GM23338 (cell line): ENCODE results near the gene KCNH5. TPM values are rescaled to one million over a fixed set of nuclear protein-coding genes. Genes with fewer than 3 reads are reported as not detected.

Source experiments
- ATAC-seq: fragments of 200-7000 bp; cut with Tn5 transposase; 3 replicates; pipeline ENCODE4 v1.9.1; 2020
- DNase-seq: peaks from one replicate; pipeline ENCODE4 v3.0.0-alpha.2; 2015; ENCODE audit warnings: low spot score
- H2AFZ ChIP-seq: fragments of 200-600 bp; sonication (generic); 2 replicates; pipeline ENCODE4 v1.8.0; 2016; ENCODE audit warnings: antibody characterized with exemption, mild to moderate bottlenecking, moderate library complexity
- H3F3A ChIP-seq: fragments of 200-600 bp; sonication (generic); replicated peaks from 2 replicates; pipeline ENCODE4 v1.8.0; 2017; ENCODE audit warnings: antibody characterized with exemption, mixed run types, low read depth
- H3K27ac ChIP-seq: fragments of 200-600 bp; sonication (generic); 2 replicates; pipeline ENCODE4 v1.6.1; 2016; ENCODE audit warnings: low read depth
- H3K27me3 ChIP-seq: fragments of 200-600 bp; sonication (generic); 2 replicates; pipeline ENCODE4 v1.8.0; 2016; ENCODE audit warnings: mild to moderate bottlenecking, mixed run types, moderate library complexity; ENCODE audit not compliant: insufficient read depth
- H3K36me3 ChIP-seq: fragments of 200-600 bp; sonication (generic); 2 replicates; pipeline ENCODE4 v1.8.0; 2016; ENCODE audit warnings: mild to moderate bottlenecking; ENCODE audit not compliant: insufficient read depth
- H3K4me1 ChIP-seq: fragments of 200-600 bp; sonication (generic); 2 replicates; pipeline ENCODE4 v1.8.0; 2016; ENCODE audit warnings: mild to moderate bottlenecking, moderate library complexity; ENCODE audit not compliant: insufficient read depth
- H3K4me2 ChIP-seq: fragments of 200-600 bp; sonication (generic); 2 replicates; pipeline ENCODE4 v1.7.1; 2017; ENCODE audit warnings: mixed run types
- H3K4me3 ChIP-seq: fragments of 200-600 bp; sonication (generic); 2 replicates; pipeline ENCODE4 v1.6.1; 2016; ENCODE audit warnings: mixed run types
- H3K79me2 ChIP-seq: fragments of 200-600 bp; sonication (generic); replicated peaks from 2 replicates; pipeline ENCODE4 v1.8.0; 2017; ENCODE audit warnings: mild to moderate bottlenecking; ENCODE audit not compliant: insufficient read depth
- H3K9me2 ChIP-seq: fragments of 200-600 bp; sonication (generic); 2 replicates; pipeline ENCODE4 v1.8.0; 2017; ENCODE audit not compliant: insufficient read depth
- H4K20me1 ChIP-seq: fragments of 200-600 bp; sonication (generic); replicated peaks from 2 replicates; pipeline ENCODE4 v1.8.0; 2017; ENCODE audit warnings: mild to moderate bottlenecking; ENCODE audit not compliant: insufficient read depth
- H3K27ac Mint-ChIP-seq: 2 replicates; pipeline ENCODE4 v1.8.0; 2020; ENCODE audit warnings: inconsistent platforms, mild to moderate bottlenecking, moderate library complexity, mixed read lengths
- H3K27me3 Mint-ChIP-seq: 3 replicates; pipeline ENCODE4 v1.8.0; 2022; ENCODE audit warnings: low read depth, mild to moderate bottlenecking, moderate library complexity, mixed read lengths, inconsistent platforms; ENCODE audit not compliant: insufficient read depth, poor library complexity
- H3K36me3 Mint-ChIP-seq: 3 replicates; pipeline ENCODE4 v1.8.0; 2021; ENCODE audit warnings: low read depth, mild to moderate bottlenecking, inconsistent platforms, moderate library complexity, mixed read lengths
- H3K4me1 Mint-ChIP-seq: 3 replicates; pipeline ENCODE4 v1.8.0; 2020; ENCODE audit warnings: mild to moderate bottlenecking, inconsistent platforms, mixed read lengths
- H3K4me3 Mint-ChIP-seq: 3 replicates; pipeline ENCODE4 v1.8.0; 2021; ENCODE audit warnings: moderate library complexity, mild to moderate bottlenecking, inconsistent platforms, mixed read lengths
- H3K9me3 Mint-ChIP-seq: 3 replicates; pipeline ENCODE4 v1.8.0; 2020; ENCODE audit warnings: moderate library complexity, mild to moderate bottlenecking, inconsistent platforms, mixed read lengths
- CREB1 ChIP-seq: fragments of 250-450 bp; sonication (Bioruptor Pico); IDR thresholded peaks from 2 replicates; pipeline ENCODE4 v1.5.0; 2020; ENCODE audit warnings: low read depth, mild to moderate bottlenecking, moderate library complexity
- CTCF ChIP-seq, 2 experiments: fragments of 200-600 bp in 1 of 2; sonication (generic) in 1 of 2; conservative IDR thresholded peaks; 2 replicates each; pipeline versions ENCODE4 v1.5.1 to v1.6.1; 2016 to 2017; ENCODE audit warnings: antibody characterized with exemption in 2 of 2, low read depth in 2 of 2, mild to moderate bottlenecking in 2 of 2, moderate library complexity in 1 of 2
- EZH2 ChIP-seq: fragments of 200-600 bp; sonication (generic); IDR thresholded peaks from one replicate; pipeline ENCODE4 v1.8.0; 2017; ENCODE audit warnings: antibody characterized with exemption, mild to moderate bottlenecking, low read depth; ENCODE audit not compliant: unreplicated experiment
- EZH2phosphoT487 ChIP-seq: fragments of 200-600 bp; sonication (generic); IDR thresholded peaks from one replicate; pipeline ENCODE4 v1.8.1; 2018; ENCODE audit warnings: antibody characterized with exemption; ENCODE audit not compliant: unreplicated experiment
- JUNB ChIP-seq: IDR thresholded peaks from one replicate; pipeline ENCODE4 v1.6.1; 2016; ENCODE audit warnings: antibody characterized with exemption; ENCODE audit not compliant: unreplicated experiment
- NANOG ChIP-seq: IDR thresholded peaks from 2 replicates; pipeline ENCODE4 v1.6.1; 2016; ENCODE audit warnings: antibody characterized with exemption, borderline replicate concordance
- POLR2AphosphoS5 ChIP-seq: IDR thresholded peaks from 2 replicates; pipeline ENCODE4 v1.6.1; 2016; ENCODE audit warnings: antibody characterized with exemption, low read depth
- STAT1 ChIP-seq: IDR thresholded peaks from one replicate; pipeline ENCODE4 v1.6.1; 2016; ENCODE audit warnings: antibody characterized with exemption; ENCODE audit not compliant: unreplicated experiment
- ZNF114 ChIP-seq: fragments of 250-450 bp; sonication (Bioruptor Pico); IDR thresholded peaks from 2 replicates; pipeline ENCODE4 v1.5.0; 2020; ENCODE audit warnings: mild to moderate bottlenecking, moderate library complexity
- ZNF331 ChIP-seq: fragments of 250-450 bp; sonication (Bioruptor Pico); IDR thresholded peaks from 2 replicates; pipeline ENCODE4 v1.5.0; 2020; ENCODE audit warnings: low read depth, mild to moderate bottlenecking, moderate library complexity
- polyA plus RNA-seq: library from polyadenylated mRNA; unstranded; fragments of >200 nt; fragmentation: Nextera tagmentation; extraction: Ambion mirVana; gene quantifications from 2 replicates; pipeline ENCODE4 v1.2.1, GENCODE V29; 2016
- total RNA-seq: library from RNA; depleted of rRNA; stranded (reverse); fragments of >200 nt; shearing (Covaris generic); gene quantifications from 2 replicates; pipeline ENCODE4 v1.2.3, GENCODE V29; 2014
- TF ChIP-seq, protein P1 (sequence below): fragments of 250-450 bp; sonication (Bioruptor Pico); IDR thresholded peaks from 2 replicates; pipeline ENCODE4 v1.5.0; 2020; ENCODE audit warnings: mild to moderate bottlenecking, moderate library complexity
- TF ChIP-seq, protein P2 (sequence below): IDR thresholded peaks from 2 replicates; pipeline ENCODE4 v1.6.1; 2016; ENCODE audit warnings: antibody characterized with exemption
- TF ChIP-seq, protein P3 (sequence below): IDR thresholded peaks from one replicate; pipeline ENCODE4 v1.6.1; 2018; ENCODE audit warnings: antibody characterized with exemption; ENCODE audit not compliant: unreplicated experiment

KCNH5 gene
- total and polyA plus RNA-seq, 2 experiments from 2014 or later = 0.71 to 0.83 TPM

DNA sequence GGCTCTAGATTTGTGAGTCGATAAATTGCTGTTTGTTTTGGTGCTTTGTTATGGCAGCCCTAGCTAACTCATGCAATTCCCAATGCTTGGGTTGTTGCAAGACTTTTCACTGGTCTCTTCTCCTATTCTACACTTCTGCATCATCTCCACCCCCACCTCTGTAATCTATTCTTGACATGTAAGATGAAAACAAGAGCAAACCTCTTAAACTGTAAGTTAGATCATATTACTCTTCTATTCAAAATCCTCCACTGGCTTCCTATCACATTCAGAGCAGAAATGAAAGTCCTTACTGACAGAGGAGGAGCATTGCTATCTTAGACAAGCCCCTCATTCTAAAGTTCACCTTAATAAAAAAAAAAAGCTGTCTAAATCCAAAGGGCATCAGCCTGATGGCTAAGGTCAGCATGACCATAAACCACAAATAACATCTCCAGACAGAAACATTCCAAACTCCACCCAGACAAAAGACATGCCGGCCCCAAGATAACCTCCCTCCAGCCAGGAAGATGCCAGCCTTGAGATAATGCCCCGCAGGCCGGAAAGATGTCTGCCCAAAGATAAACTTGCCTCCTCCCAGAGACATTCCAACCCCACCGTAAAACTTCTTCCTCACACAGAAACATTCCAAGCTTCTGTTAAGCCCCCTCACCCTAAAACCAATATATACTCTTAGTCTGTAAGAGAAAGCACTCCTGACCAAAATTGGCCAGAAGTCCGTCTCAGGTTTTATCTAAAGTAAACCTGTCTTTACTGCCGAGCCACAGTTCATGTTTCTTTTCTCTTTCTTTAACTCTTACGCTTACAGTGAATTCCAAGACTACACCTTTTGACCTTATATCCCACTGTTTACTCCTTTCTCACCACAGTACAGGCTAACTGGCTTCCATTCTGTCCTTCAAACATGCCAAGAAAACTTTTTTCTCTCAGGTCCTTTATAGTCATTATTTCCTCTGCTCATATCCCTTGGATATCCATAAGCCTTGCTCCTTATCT is 308.9 kb downstream of the KCNH5 start:
- no peak overlapping the region for H3K4me3 Mint-ChIP-seq
- no peak for DNase-seq
- Histone ChIP-seq H2AFZ (no peak overlapping the region), H4K20me1 (no peaks in the 10 kb centered on the region), H3K79me2 (no peaks in the 10 kb centered on the region), H3K4me3 (peak overlapping the region; percentile 19; the same call in 1 of the 2 replicates), H3K4me1 (peaks cover 10% of the 10 kb centered on the region), H3K9me2 (peaks cover 8% of the 10 kb centered on the region; the same call in 1 of the 2 replicates), H3K4me2 (no peak overlapping the region), H3K27ac (no peak overlapping the region), H3K36me3 (peaks cover 12% of the 10 kb centered on the region), H3K27me3 (no peaks in the 10 kb centered on the region), H3F3A (no peaks in the 10 kb centered on the region)
- peaks cover 24% of the 10 kb centered on the region for H3K36me3 Mint-ChIP-seq
- no peak overlapping the region for H3K27ac Mint-ChIP-seq
- ATAC-seq = no peak
- peaks cover 20% of the 10 kb centered on the region for H3K9me3 Mint-ChIP-seq
- H3K27me3 Mint-ChIP-seq = no peaks in the 10 kb centered on the region
- peaks cover 6% of the 10 kb centered on the region for H3K4me1 Mint-ChIP-seq
- TF ChIP-seq EZH2phosphoT487 (no peak), EZH2 (no peak), ZNF114 (CRISPR knock-in tag) (no peak), POLR2AphosphoS5 (no peak), CREB1 (CRISPR knock-in tag) (no peak), ZNF331 (CRISPR knock-in tag) (no peak), STAT1 (no peak), JUNB (no peak), NANOG (no peak), CTCF (conservative IDR thresholded peaks at IDR 0.05; ENCODE audit: low read depth in 2 of 2) (no peak)
- TF ChIP-seq, protein P1, sequence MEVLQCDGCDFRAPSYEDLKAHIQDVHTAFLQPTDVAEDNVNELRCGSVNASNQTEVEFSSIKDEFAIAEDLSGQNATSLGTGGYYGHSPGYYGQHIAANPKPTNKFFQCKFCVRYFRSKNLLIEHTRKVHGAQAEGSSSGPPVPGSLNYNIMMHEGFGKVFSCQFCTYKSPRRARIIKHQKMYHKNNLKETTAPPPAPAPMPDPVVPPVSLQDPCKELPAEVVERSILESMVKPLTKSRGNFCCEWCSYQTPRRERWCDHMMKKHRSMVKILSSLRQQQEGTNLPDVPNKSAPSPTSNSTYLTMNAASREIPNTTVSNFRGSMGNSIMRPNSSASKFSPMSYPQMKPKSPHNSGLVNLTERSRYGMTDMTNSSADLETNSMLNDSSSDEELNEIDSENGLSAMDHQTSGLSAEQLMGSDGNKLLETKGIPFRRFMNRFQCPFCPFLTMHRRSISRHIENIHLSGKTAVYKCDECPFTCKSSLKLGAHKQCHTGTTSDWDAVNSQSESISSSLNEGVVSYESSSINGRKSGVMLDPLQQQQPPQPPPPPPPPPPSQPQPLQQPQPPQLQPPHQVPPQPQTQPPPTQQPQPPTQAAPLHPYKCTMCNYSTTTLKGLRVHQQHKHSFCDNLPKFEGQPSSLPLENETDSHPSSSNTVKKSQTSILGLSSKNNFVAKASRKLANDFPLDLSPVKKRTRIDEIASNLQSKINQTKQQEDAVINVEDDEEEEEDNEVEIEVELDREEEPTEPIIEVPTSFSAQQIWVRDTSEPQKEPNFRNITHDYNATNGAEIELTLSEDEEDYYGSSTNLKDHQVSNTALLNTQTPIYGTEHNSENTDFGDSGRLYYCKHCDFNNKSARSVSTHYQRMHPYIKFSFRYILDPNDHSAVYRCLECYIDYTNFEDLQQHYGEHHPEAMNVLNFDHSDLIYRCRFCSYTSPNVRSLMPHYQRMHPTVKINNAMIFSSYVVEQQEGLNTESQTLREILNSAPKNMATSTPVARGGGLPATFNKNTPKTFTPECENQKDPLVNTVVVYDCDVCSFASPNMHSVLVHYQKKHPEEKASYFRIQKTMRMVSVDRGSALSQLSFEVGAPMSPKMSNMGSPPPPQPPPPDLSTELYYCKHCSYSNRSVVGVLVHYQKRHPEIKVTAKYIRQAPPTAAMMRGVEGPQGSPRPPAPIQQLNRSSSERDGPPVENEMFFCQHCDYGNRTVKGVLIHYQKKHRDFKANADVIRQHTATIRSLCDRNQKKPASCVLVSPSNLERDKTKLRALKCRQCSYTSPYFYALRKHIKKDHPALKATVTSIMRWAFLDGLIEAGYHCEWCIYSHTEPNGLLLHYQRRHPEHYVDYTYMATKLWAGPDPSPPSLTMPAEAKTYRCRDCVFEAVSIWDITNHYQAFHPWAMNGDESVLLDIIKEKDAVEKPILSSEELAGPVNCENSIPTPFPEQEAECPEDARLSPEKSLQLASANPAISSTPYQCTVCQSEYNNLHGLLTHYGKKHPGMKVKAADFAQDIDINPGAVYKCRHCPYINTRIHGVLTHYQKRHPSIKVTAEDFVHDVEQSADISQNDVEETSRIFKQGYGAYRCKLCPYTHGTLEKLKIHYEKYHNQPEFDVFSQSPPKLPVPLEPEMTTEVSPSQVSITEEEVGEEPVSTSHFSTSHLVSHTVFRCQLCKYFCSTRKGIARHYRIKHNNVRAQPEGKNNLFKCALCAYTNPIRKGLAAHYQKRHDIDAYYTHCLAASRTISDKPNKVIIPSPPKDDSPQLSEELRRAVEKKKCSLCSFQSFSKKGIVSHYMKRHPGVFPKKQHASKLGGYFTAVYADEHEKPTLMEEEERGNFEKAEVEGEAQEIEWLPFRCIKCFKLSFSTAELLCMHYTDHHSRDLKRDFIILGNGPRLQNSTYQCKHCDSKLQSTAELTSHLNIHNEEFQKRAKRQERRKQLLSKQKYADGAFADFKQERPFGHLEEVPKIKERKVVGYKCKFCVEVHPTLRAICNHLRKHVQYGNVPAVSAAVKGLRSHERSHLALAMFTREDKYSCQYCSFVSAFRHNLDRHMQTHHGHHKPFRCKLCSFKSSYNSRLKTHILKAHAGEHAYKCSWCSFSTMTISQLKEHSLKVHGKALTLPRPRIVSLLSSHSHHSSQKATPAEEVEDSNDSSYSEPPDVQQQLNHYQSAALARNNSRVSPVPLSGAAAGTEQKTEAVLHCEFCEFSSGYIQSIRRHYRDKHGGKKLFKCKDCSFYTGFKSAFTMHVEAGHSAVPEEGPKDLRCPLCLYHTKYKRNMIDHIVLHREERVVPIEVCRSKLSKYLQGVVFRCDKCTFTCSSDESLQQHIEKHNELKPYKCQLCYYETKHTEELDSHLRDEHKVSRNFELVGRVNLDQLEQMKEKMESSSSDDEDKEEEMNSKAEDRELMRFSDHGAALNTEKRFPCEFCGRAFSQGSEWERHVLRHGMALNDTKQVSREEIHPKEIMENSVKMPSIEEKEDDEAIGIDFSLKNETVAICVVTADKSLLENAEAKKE = no peak
- TF ChIP-seq, protein P2, sequence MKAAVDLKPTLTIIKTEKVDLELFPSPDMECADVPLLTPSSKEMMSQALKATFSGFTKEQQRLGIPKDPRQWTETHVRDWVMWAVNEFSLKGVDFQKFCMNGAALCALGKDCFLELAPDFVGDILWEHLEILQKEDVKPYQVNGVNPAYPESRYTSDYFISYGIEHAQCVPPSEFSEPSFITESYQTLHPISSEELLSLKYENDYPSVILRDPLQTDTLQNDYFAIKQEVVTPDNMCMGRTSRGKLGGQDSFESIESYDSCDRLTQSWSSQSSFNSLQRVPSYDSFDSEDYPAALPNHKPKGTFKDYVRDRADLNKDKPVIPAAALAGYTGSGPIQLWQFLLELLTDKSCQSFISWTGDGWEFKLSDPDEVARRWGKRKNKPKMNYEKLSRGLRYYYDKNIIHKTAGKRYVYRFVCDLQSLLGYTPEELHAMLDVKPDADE = no peak
- TF ChIP-seq, protein P3, sequence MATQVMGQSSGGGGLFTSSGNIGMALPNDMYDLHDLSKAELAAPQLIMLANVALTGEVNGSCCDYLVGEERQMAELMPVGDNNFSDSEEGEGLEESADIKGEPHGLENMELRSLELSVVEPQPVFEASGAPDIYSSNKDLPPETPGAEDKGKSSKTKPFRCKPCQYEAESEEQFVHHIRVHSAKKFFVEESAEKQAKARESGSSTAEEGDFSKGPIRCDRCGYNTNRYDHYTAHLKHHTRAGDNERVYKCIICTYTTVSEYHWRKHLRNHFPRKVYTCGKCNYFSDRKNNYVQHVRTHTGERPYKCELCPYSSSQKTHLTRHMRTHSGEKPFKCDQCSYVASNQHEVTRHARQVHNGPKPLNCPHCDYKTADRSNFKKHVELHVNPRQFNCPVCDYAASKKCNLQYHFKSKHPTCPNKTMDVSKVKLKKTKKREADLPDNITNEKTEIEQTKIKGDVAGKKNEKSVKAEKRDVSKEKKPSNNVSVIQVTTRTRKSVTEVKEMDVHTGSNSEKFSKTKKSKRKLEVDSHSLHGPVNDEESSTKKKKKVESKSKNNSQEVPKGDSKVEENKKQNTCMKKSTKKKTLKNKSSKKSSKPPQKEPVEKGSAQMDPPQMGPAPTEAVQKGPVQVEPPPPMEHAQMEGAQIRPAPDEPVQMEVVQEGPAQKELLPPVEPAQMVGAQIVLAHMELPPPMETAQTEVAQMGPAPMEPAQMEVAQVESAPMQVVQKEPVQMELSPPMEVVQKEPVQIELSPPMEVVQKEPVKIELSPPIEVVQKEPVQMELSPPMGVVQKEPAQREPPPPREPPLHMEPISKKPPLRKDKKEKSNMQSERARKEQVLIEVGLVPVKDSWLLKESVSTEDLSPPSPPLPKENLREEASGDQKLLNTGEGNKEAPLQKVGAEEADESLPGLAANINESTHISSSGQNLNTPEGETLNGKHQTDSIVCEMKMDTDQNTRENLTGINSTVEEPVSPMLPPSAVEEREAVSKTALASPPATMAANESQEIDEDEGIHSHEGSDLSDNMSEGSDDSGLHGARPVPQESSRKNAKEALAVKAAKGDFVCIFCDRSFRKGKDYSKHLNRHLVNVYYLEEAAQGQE = no peak
